Neural cell (in vitro differentiated cells): ENCODE data around the gene SPATS2. TPM values are rescaled to one million over a fixed set of nuclear protein-coding genes. Genes with fewer than 3 reads are reported as not detected.

Experiments used
- H2AFZ ChIP-seq: fragments of 200-600, 300-800 bp; sonication (generic), shearing (Covaris generic); 2 replicates; pipeline ENCODE4 v1.6.0; 2014; ENCODE audit warnings: low read depth, mild to moderate bottlenecking, antibody characterized with exemption, low read length, moderate library complexity
- H3F3A ChIP-seq: fragments of 200-600 bp; shearing (Covaris generic); 2 replicates; pipeline ENCODE4 v1.6.1; 2016; ENCODE audit warnings: mild to moderate bottlenecking, moderate library complexity, mixed read lengths, antibody characterized with exemption, low read length; ENCODE audit not compliant: insufficient read depth, poor library complexity, severe bottlenecking
- H3K27ac ChIP-seq: fragments of 200-600, 300-800 bp; sonication (generic), shearing (Covaris generic); 2 replicates; pipeline ENCODE4 v1.5.1; 2014; ENCODE audit warnings: mild to moderate bottlenecking, low read length, moderate library complexity
- H3K27me3 ChIP-seq: fragments of 300-800, 200-600 bp; sonication (generic), shearing (Covaris generic); 2 replicates; pipeline ENCODE4 v1.6.0; 2014; ENCODE audit warnings: mild to moderate bottlenecking, low read depth, low read length, moderate library complexity; ENCODE audit not compliant: insufficient read depth
- H3K36me3 ChIP-seq: fragments of 300-800, 200-600 bp; sonication (generic), shearing (Covaris generic); 2 replicates; pipeline ENCODE4 v1.5.1; 2014; ENCODE audit warnings: mild to moderate bottlenecking, antibody characterized with exemption, low read length, moderate library complexity; ENCODE audit not compliant: insufficient read depth
- H3K4me2 ChIP-seq: fragments of 300-800, 200-600 bp; sonication (generic), shearing (Covaris generic); 2 replicates; pipeline ENCODE4 v1.6.0; 2014; ENCODE audit warnings: mild to moderate bottlenecking, low read length
- H3K4me3 ChIP-seq: fragments of 300-800, 200-600 bp; sonication (generic), shearing (Covaris generic); 2 replicates; pipeline ENCODE4 v1.5.1; 2014; ENCODE audit warnings: mild to moderate bottlenecking, low read length, moderate library complexity
- H3K79me2 ChIP-seq: fragments of 200-600 bp; shearing (Covaris generic); replicated peaks from 2 replicates; pipeline ENCODE4 v1.6.0; 2014; ENCODE audit warnings: mild to moderate bottlenecking, low read length, moderate library complexity; ENCODE audit not compliant: insufficient read depth
- H3K9ac ChIP-seq: fragments of 300-800, 200-600 bp; sonication (generic), shearing (Covaris generic); 2 replicates; pipeline ENCODE4 v1.6.1; 2016; ENCODE audit warnings: mild to moderate bottlenecking, low read length, mixed read lengths
- H3K9me2 ChIP-seq: fragments of 200-600 bp; shearing (Covaris generic); 2 replicates; pipeline ENCODE4 v1.6.1; 2016; ENCODE audit warnings: mild to moderate bottlenecking, low read length, mixed read lengths; ENCODE audit not compliant: insufficient read depth
- H3K9me3 ChIP-seq: fragments of 200-600, 300-800 bp; sonication (generic), shearing (Covaris generic); 2 replicates; pipeline ENCODE4 v1.6.1; 2016; ENCODE audit warnings: mild to moderate bottlenecking, mixed run types, low read length, moderate library complexity, mixed read lengths
- H4K20me1 ChIP-seq: fragments of 200-600 bp; shearing (Covaris generic); 2 replicates; pipeline ENCODE4 v1.6.1; 2016; ENCODE audit warnings: mild to moderate bottlenecking, mixed run types; ENCODE audit not compliant: insufficient read depth
- EP300 ChIP-seq: fragments of 450-650 bp; conservative IDR thresholded peaks from 2 replicates; pipeline ENCODE4 v1.6.1; 2014; ENCODE audit warnings: antibody characterized with exemption, mild to moderate bottlenecking, moderate library complexity; ENCODE audit not compliant: poor library complexity, severe bottlenecking
- EZH2 ChIP-seq: fragments of 200-600, 300-800 bp; shearing (Covaris generic), sonication (generic); IDR thresholded peaks from 2 replicates; pipeline ENCODE4 v1.6.1; 2014; ENCODE audit warnings: antibody characterized with exemption, low read length, borderline replicate concordance, mild to moderate bottlenecking; ENCODE audit not compliant: insufficient read depth, poor library complexity, severe bottlenecking
- MXI1 ChIP-seq: fragments of 450-650 bp; conservative IDR thresholded peaks from 2 replicates; pipeline ENCODE4 v1.6.1; 2014; ENCODE audit warnings: antibody characterized with exemption, mild to moderate bottlenecking; ENCODE audit not compliant: poor library complexity, severe bottlenecking
- POLR2AphosphoS5 ChIP-seq: IDR thresholded peaks from 2 replicates; pipeline ENCODE4 v1.6.1; 2012
- RAD21 ChIP-seq: fragments of 450-650 bp; conservative IDR thresholded peaks from 2 replicates; pipeline ENCODE4 v1.6.1; 2014; ENCODE audit warnings: antibody characterized with exemption, mild to moderate bottlenecking, moderate library complexity
- polyA plus RNA-seq: library from polyadenylated mRNA; depleted of rRNA; stranded (reverse); fragments of >200 nt; gene quantifications from 2 replicates; pipeline ENCODE4 v1.2.3, GENCODE V29; 2014
- TF ChIP-seq, protein P1 (sequence below): fragments of 450-650 bp; IDR thresholded peaks from 2 replicates; pipeline ENCODE4 v1.5.1; 2014; ENCODE audit warnings: antibody characterized with exemption, mild to moderate bottlenecking, moderate library complexity; ENCODE audit not compliant: poor library complexity, severe bottlenecking

SPATS2 gene
- polyA plus RNA-seq, 1 donor from 2014 or later, result 58.4 TPM

- no peaks in the 10 kb centered on the region for H4K20me1 ChIP-seq
- H2AFZ ChIP-seq, result no peak within 1 kb of the TSS
- peak within 1 kb of the TSS; percentile 50 for H3K9ac ChIP-seq
- no peaks in the 10 kb centered on the region for H3F3A ChIP-seq
- TF ChIP-seq POLR2AphosphoS5, result peak; percentile 21
- no peak for TF ChIP-seq RAD21
- no peak for TF ChIP-seq EZH2
- TF ChIP-seq, protein P1, sequence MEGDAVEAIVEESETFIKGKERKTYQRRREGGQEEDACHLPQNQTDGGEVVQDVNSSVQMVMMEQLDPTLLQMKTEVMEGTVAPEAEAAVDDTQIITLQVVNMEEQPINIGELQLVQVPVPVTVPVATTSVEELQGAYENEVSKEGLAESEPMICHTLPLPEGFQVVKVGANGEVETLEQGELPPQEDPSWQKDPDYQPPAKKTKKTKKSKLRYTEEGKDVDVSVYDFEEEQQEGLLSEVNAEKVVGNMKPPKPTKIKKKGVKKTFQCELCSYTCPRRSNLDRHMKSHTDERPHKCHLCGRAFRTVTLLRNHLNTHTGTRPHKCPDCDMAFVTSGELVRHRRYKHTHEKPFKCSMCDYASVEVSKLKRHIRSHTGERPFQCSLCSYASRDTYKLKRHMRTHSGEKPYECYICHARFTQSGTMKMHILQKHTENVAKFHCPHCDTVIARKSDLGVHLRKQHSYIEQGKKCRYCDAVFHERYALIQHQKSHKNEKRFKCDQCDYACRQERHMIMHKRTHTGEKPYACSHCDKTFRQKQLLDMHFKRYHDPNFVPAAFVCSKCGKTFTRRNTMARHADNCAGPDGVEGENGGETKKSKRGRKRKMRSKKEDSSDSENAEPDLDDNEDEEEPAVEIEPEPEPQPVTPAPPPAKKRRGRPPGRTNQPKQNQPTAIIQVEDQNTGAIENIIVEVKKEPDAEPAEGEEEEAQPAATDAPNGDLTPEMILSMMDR, result no peak
- no peak for TF ChIP-seq EP300
- TF ChIP-seq MXI1, result no peak
- H3K9me2 ChIP-seq, result no peaks in the 10 kb centered on the region
- H3K4me3 ChIP-seq, result peak within 1 kb of the TSS; percentile 68
- no peak within 1 kb of the TSS for H3K4me2 ChIP-seq
- H3K9me3 ChIP-seq, result no peaks in the 10 kb centered on the region
- H3K27ac ChIP-seq, result no peak within 1 kb of the TSS
- no peaks in the 10 kb centered on the region for H3K36me3 ChIP-seq
- H3K79me2 ChIP-seq, result no peaks in the 10 kb centered on the region
- peaks cover 72% of the 10 kb centered on the region for H3K27me3 ChIP-seq
These were observed 171.5 kb downstream of the SPATS2 start, which contains the start of gene KCNH3 for GRCh38 chr12:49538510-49539403. Gene KCNH3, plus strand, starts transcription at chr12:49539030. Its CDS starts 387 bp downstream, at chr12:49539417.

DNA sequence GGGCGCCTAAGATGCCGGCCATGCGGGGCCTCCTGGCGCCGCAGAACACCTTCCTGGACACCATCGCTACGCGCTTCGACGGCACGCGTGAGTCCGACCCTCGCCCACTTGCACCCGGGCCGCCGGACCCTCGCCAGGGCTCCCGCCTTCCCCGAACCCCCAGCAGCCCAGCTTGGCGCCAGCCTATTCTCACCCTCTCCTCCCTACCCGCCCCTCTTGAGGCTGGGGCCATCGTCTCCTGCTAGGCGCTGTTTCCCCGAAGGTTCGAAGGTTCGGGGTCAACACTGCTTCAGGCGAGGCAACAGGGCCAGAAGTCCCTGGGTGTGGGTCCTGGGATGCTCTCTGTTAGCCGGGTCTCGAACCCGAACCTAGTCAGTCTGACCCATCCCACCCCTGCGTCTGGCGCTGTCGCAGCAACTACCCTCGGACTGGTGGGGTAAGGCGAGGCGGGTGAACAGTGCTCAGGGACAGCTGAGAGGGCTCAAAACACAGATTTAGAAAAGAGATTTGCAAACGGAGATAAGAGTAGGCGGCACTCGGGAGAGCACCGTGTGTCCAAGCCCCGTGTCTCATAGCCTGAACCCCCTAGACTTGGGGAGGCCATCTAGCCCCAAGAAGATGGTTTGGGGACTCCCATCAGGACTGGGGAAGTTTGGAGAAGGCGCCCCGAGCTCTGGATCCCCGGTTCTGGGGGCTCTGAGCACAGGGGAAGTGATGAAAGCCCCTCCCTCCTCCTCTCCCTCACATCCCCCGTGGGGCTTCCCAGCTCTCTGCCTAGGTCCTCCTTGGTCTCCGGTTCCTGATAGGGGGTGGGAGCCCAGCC, 172.4 kb downstream of the SPATS2 start:
- no peaks in the 10 kb centered on the region for H3K36me3 ChIP-seq
- no peak overlapping the region for H3K27ac ChIP-seq
- H4K20me1 ChIP-seq, result no peaks in the 10 kb centered on the region
- H3K9ac ChIP-seq, result no peak overlapping the region
- H3K9me3 ChIP-seq, result no peaks in the 10 kb centered on the region
- H3K4me2 ChIP-seq, result no peak overlapping the region
- H3F3A ChIP-seq, result no peaks in the 10 kb centered on the region
- no peaks in the 10 kb centered on the region for H3K79me2 ChIP-seq
- no peak overlapping the region for H2AFZ ChIP-seq
- H3K27me3 ChIP-seq, result peaks cover 74% of the 10 kb centered on the region
- no peaks in the 10 kb centered on the region for H3K9me2 ChIP-seq
- no peak for TF ChIP-seq EZH2
- TF ChIP-seq, protein P1, result no peak
- no peak for TF ChIP-seq EP300
- no peak overlapping the region for H3K4me3 ChIP-seq
